Testis (tissue), 2 donors: ENCODE results near the gene CDK17.

Experiments used
- CTCF ChIP-seq, 3 experiments: fragments of 450-650 bp in 2 of 3; fragments of 200-600 bp in 1 of 3; sonication (generic) in 1 of 3; IDR thresholded peaks; one replicate each; pipeline ENCODE4 v1.5.1; 2016 to 2019; ENCODE audit warnings: antibody characterized with exemption in 3 of 3, mild to moderate bottlenecking in 2 of 3, moderate library complexity in 1 of 3
- POLR2A ChIP-seq: fragments of 450-650 bp; IDR thresholded peaks from one replicate; pipeline ENCODE4 v1.6.1; 2017; ENCODE audit warnings: antibody characterized with exemption, mild to moderate bottlenecking, moderate library complexity

GRCh38 chr12:96258104-96258961, 141.9 kb downstream of the CDK17 start:
- TF ChIP-seq CTCF (IDR thresholded peaks at IDR 0.05) (no peak), POLR2A (no peak)
